C4-2B (cell line): ENCODE measurements around the gene NF2.

ENCODE experiments used
- ZFX ChIP-seq: fragments of 450-650 bp; IDR thresholded peaks from 2 replicates; pipeline ENCODE4 v1.6.1; 2017
- TF ChIP-seq, protein P1 (sequence below): fragments of 450-650 bp; conservative IDR thresholded peaks from 2 replicates; pipeline ENCODE4 v1.5.1; 2017; ENCODE audit warnings: mild to moderate bottlenecking

- TF ChIP-seq, protein P1, sequence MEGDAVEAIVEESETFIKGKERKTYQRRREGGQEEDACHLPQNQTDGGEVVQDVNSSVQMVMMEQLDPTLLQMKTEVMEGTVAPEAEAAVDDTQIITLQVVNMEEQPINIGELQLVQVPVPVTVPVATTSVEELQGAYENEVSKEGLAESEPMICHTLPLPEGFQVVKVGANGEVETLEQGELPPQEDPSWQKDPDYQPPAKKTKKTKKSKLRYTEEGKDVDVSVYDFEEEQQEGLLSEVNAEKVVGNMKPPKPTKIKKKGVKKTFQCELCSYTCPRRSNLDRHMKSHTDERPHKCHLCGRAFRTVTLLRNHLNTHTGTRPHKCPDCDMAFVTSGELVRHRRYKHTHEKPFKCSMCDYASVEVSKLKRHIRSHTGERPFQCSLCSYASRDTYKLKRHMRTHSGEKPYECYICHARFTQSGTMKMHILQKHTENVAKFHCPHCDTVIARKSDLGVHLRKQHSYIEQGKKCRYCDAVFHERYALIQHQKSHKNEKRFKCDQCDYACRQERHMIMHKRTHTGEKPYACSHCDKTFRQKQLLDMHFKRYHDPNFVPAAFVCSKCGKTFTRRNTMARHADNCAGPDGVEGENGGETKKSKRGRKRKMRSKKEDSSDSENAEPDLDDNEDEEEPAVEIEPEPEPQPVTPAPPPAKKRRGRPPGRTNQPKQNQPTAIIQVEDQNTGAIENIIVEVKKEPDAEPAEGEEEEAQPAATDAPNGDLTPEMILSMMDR, result no peak
- TF ChIP-seq ZFX, result no peak
Measured at GRCh38 chr22:29559030-29559429, 44.4 kb upstream of the NF2 start.
